ENCODE results near the gene IFNAR1. TPM values are rescaled to one million over a fixed set of nuclear protein-coding genes. Genes with fewer than 3 reads are reported as not detected.

Gene IFNAR1
- total and polyA plus RNA-seq, 2 of the 8 experiments (the other 6 are each of a cell fraction or from before 2014, with no cell fraction given) = 3.1 to 17.1 TPM

- no peak for DNase-seq (ENCODE audit: low read depth in 1 of 2, low spot score in 2 of 2)
- Histone ChIP-seq H2AFZ (ENCODE audit: low read length) (no peak overlapping the region), H2BK5ac (ENCODE audit: low read depth, low read length) (no peak overlapping the region), H3K9me3 (ENCODE audit: insufficient read depth in 2 of 2, low read depth in 1 of 2, low read length in 1 of 2) (no peaks in the 10 kb centered on the region; a peak in 1 of 4 replicates), H3K79me1 (ENCODE audit: low read depth, low read length) (peaks cover 5% of the 10 kb centered on the region), H3K4me1 (replicated peaks in 1 of 4; ENCODE audit: control insufficient read depth in 3 of 4, insufficient read depth in 4 of 4, low read length in 3 of 4) (no peaks in the 10 kb centered on the region), H4K5ac (ENCODE audit: insufficient read length, low read depth, low read length) (no peak overlapping the region), H2AK5ac (ENCODE audit: low read depth, low read length) (no peak overlapping the region), H3K9ac (replicated peaks in 1 of 4; ENCODE audit: extremely low read depth in 1 of 4, low read depth in 3 of 4, low read length in 3 of 4) (no peak overlapping the region), H4K20me1 (replicated peaks in 1 of 2; ENCODE audit: control insufficient read depth in 1 of 2, insufficient read depth in 2 of 2, low read length in 2 of 2) (peaks cover 0 to 8% of the 10 kb centered on the region in 2 experiments), H3K4me2 (ENCODE audit: insufficient read depth in 1 of 2, low read depth in 2 of 2, low read length in 2 of 2) (no peak overlapping the region), H3K27ac (ENCODE audit: low read depth, low read length) (no peak overlapping the region), H3K4ac (replicated peaks; ENCODE audit: insufficient read length, low read depth, low read length) (no peak overlapping the region), H3K36me3 (ENCODE audit: control insufficient read depth in 2 of 4, insufficient read depth in 4 of 4, low read length in 3 of 4) (peaks cover 0 to 9% (median 3%) of the 10 kb centered on the region in 4 experiments; a peak in 3 of 8 replicates), H3K18ac (ENCODE audit: extremely low read depth, low read length) (no peak overlapping the region), H3K79me2 (ENCODE audit: control insufficient read depth in 1 of 2, insufficient read depth in 2 of 2, low read length in 2 of 2) (peaks cover 6 to 19% of the 10 kb centered on the region in 2 experiments; a peak in 2 of 4 replicates), H2BK12ac (ENCODE audit: low read depth, low read length) (no peak overlapping the region), H2BK120ac (replicated peaks; ENCODE audit: low read depth, low read length) (no peak overlapping the region), H3K4me3 (ENCODE audit: extremely low read depth in 1 of 4, insufficient read depth in 2 of 4, low read depth in 3 of 4, low read length in 4 of 4) (no peak overlapping the region), H3K27me3 (replicated peaks in 1 of 4; ENCODE audit: control insufficient read depth in 3 of 4, extremely low read depth in 1 of 4, insufficient read depth in 3 of 4, low read length in 3 of 4) (no peaks in the 10 kb centered on the region), H2BK15ac (ENCODE audit: low read length) (no peak overlapping the region), H3K23me2 (ENCODE audit: low read depth, low read length) (no peaks in the 10 kb centered on the region), H2BK20ac (ENCODE audit: low read length) (no peak overlapping the region), H4K91ac (replicated peaks; ENCODE audit: insufficient read length, low read length) (no peak overlapping the region), H4K8ac (ENCODE audit: extremely low read depth, insufficient read depth, low read length) (no peak overlapping the region), H3K23ac (ENCODE audit: insufficient read length) (no peak overlapping the region), H3K56ac (replicated peaks; ENCODE audit: insufficient read length, low read depth, low read length) (no peak overlapping the region), H3K14ac (ENCODE audit: insufficient read length) (no peak overlapping the region)
- POLR2A ChIA-PET (ENCODE audit: partially characterized antibody) = interaction anchor here (1.3 kb wide), 1 partner anchor 9 kb away, joined by 3 read pairs; no protein-coding TSS in a partner anchor
- CTCF ChIA-PET (ENCODE audit: partially characterized antibody) = no interaction called here
- WGBS, 2 experiments (ENCODE audit: extremely low coverage in 1 of 2, insufficient coverage in 1 of 2, insufficient read length in 1 of 2, insufficient replicate concordance in 2 of 2, low coverage in 1 of 2, low lambda C conversion rate in 2 of 2, missing lambda C conversion rate in 1 of 2) = 70% methylated on average over 4 of the region's 4 CpGs; no CpG with 5 or more reads in 1 of the 2 experiments
- TF ChIP-seq EZH2 (IDR thresholded peaks at IDR 0.05; ENCODE audit: low read depth, low read length, severe bottlenecking) (no peak), CBX8 (IDR thresholded peaks at IDR 0.05; ENCODE audit: borderline replicate concordance, low read depth, low read length) (no peak), GTF2F1 (IDR thresholded peaks at IDR 0.05; ENCODE audit: borderline replicate concordance, low read depth, low read length) (no peak), USF2 (IDR thresholded peaks at IDR 0.05; ENCODE audit: low read length) (no peak), KDM1A (IDR thresholded peaks at IDR 0.05; ENCODE audit: borderline replicate concordance, low read length) (no peak), YY1 (IDR thresholded peaks at IDR 0.05; ENCODE audit: low read depth, low read length) (no peak), ASH2L (IDR thresholded peaks at IDR 0.05; ENCODE audit: low read length) (no peak), TAF1 (IDR thresholded peaks at IDR 0.05; ENCODE audit: low read depth, low read length) (no peak), POLR2AphosphoS5 (IDR thresholded peaks at IDR 0.05; ENCODE audit: low read depth, low read length) (no peak)
- no peak for FAIRE-seq
Measured at GRCh38 chr21:33334191-33334590, 9.4 kb downstream of the IFNAR1 start.
